Retina (tissue), 1 donor: ENCODE results near the gene BRME1.
A peak's percentile ranks its signal among the peaks of the same experiment; 100 is the strongest.

ENCODE experiments used
- DNase-seq: peaks from one replicate; pipeline ENCODE4 v3.0.0-alpha.2; 2016

Gene BRME1

DNA sequence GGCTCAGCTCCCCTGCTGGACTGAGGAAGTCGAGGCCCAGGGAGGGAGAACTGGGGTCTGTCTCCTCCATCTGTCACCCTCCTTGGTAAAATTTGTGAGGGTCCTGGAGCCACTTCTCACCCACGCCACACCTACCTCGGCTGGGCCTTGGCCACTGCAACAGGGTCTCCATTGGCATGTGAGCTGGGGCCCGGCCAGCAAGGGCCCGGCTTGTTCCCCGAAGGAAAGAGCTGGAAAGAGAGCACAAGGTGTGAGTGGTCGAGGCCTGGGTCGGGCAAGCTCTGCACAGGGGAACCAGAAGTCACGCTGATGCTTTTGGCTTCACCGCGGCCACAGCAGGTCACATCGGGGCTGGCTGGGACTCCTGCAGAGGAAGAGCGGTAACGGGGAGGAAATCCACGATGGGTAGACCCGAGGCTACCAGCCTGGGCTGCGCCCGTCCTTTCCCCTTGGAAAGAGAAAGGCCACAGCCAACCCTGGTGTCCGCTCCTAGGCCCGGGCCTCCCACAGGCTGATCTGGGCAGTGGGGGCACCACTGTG lies 20.0 kb downstream of the BRME1 start:
- no peak for DNase-seq

DNA sequence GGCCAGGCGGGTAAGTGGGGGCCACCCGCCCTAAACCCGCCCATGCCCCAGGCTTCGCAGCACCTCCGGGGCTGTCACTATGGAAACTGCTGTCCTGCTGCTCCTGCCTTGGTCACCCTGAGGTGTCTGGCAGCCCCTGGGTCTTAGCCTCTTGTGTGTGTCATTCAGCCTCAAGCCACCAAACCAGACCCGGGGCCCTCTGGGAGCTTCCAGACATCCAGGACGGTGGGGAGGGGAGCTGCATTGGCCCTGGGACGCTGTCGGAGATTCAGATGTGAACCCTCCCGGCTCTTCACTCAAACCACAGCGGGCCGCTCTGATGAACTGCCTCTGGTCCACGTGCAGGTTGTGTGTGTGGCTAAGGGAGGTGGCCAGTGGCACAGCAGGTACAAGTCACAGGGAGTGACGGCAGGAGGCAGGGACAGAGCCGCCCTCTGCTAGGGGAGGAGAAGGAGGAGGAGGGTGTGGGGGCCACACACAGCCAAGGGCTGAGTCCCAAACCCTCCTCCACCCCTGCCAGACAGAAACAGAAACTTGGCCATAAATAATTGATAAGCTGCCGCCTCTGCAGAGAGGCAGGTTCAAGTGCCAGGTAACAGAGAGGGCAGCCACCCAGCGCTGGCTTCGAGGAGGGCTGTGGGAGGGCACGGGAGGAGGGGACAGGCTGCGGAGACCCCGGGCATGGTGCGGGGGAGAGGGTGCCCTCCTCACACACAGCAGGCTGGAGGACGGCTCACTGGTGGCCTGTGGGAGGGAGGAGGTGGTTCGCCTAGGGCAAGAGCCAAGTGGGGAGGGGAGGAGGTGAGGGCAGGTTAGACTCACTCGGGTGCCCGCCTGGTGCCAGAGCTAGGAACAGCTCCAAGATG lies 21.0 kb downstream of the BRME1 start:
- no peak for DNase-seq

DNA sequence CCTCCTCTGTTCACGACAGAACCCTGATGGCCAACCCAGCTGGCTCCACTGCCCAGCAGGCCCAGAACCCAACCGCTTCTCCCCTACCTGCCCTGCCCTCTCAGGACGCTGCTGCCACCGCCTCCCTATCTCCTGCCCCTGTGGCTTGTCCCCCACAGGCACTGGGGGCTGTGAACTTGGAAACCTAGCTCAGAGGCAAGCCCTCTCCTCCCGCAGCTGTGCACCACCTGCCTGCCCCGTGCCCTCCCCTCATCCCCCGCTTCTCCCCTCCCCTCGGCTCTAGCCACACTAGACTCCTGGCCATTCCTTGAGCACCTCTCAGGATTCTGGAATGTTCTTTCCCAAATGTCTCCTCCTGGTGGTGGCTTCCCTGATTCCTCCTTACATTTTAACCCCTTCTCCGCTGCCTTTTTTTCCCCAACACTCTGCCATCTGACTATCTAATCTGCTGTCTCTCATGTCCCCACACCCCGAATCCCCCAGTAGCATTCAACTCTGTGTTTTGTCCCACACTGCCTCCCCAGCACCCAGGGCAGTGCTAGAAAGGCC lies 22.3 kb downstream of the BRME1 start:
- no peak for DNase-seq

DNA sequence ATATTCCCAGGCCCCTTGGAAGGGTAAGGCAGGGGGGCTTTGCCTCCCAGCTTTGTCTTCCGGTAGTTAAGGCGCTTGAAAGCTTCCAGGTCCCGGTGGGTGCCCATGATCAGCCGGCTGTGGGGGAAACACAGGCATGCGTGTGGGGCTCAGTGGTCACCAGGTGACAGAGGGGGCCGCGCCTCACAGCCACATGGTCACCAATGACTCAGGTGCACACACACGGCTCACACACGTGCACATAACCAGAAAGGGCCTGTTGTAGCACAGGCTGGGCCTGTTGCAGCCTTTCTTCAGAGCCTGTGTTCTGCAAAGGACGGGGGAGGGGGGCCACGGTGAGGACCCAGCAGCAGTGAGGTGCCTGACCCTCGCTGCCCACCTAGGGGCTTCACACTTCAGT lies 23.1 kb downstream of the BRME1 start:
- DNase-seq: no peak

DNA sequence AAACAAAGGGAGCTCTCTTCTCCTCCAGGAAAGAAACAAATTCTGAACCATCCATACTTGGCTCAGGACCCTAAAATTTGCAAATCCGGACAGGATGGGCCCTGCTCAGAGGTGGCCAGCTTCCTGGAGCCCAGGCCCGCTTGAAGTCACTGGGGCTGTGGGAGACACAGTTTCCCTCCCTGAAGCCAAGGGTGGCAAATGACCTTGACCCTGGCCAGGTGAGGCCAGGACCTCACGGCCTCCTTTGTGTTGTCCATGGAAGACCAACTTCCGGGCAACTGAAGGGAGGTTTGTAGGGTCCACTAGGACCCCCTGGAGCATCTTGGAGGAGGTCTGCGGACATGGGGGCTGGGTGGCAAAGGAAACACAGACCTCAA lies 23.5 kb downstream of the BRME1 start:
- no peak for DNase-seq

DNA sequence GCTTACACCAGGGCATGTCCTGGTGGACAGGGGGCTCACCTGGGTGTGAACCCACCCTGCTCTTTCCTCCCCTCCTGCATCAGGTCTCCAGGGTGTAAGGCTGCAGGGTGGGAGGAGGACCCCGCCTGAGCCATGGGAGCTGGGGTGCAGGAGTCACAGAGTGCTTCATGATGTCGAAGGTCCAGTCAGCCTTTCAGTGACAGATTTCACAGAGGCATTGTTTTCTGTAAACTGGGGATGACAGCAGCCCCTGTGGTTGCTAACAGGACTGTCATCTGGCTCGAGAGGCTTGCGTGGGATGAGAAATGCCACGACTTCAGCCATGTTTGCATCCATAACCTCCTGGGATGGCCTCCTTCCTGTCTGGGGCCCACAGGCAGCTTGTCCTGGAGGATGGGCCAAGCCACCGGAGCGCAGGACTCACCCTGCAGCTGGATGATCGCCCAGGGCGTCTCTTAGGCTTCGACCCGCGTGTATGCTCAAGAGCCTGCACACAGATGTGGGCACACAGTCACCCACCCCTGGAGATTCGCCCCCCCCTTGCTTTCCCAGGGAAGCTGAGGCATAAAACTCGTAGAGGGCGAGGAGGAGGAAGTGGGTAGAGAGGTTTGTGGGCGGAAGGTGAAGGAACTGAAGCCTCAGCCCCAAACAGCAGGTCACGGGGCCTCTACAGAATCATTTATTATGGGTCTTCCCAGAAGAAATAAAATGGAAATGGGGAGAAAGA lies 24.1 kb downstream of the BRME1 start:
- DNase-seq: no peak

DNA sequence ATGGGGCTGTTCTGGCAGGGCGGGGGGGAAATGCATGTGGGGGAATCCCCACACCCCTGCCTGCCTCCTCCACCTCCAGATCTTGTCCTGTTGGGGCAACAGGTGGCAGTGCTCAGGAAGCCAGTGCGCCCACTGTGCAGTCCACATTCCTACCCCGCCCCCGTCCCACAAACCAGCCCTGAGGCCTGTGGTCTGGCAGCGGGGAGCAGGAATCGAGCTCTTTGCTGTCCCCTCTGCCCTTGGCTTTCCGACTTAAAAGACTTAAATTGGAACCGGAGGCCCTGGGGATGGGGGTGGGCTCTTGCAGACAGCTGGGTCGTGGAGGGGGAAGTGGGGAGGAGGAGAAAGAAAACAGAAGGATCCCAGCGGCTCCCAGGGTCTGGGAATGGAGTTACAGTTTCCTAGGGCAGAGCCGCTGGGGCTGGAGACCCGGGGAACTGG lies 24.6 kb downstream of the BRME1 start:
- DNase-seq: peak; percentile 63

DNA sequence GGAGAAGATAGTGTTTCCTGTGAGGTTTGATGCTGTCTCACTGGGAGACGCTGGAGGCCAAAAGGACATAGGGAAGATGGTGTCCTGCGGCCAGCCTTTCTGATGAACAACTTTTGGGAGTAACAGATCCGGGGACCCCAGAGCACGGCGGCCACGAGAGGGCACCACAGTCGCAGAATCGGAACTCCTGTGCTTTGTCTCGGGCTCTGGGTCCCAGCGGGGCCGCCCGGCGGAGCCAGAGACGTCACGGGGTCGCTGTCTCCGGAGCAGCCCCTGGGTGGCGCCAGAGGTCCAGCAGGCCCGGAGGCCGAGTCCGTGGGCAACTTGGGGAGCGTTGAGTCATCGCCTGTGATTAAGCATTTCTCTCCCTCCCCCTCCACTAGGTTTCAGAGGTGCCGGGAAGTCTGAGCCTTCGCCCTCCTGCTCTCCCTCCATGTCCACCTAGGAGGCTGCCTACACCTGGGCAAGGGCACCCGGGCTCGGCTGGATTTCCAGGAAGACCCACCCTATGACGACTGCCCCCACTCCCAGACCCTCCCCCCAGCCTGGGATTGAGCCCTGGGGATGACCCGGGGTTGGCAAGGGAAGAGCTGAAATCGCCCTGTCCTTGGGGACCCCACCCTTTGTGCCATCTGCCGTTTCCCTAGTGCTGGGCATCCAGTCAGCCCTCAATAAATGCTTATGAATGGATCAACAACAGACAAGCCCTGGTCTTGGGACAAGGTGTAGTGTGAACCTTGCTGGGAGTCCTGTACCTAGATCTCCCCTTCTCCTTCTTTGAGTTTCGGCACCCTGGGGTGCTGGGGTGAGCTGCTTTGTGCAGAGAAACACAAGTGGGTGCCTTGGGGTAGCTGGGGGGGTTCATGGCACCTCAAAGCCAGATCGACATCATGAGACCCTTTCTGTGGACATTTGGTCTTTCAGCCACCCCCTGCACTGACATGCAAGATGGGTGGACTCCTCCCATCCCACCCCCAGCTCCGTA lies 25.6 kb downstream of the BRME1 start:
- DNase-seq: peak; percentile 97

DNA sequence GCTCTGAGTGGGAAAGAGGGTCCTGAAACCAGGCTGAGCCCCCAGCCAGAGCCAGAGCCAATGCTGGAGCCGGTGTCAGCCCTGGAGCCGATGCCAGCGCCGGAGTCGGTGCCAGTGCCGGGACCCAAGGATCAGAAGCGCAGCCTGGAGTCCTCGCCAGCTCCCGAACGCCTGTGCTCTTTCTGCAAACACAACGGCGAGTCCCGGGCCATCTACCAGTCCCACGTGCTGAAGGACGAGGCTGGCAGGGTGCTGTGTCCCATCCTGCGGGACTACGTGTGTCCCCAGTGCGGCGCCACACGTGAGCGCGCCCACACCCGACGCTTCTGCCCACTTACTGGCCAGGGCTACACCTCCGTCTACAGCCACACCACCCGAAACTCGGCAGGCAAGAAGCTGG lies 28.6 kb downstream of the BRME1 start:
- DNase-seq: no peak

DNA sequence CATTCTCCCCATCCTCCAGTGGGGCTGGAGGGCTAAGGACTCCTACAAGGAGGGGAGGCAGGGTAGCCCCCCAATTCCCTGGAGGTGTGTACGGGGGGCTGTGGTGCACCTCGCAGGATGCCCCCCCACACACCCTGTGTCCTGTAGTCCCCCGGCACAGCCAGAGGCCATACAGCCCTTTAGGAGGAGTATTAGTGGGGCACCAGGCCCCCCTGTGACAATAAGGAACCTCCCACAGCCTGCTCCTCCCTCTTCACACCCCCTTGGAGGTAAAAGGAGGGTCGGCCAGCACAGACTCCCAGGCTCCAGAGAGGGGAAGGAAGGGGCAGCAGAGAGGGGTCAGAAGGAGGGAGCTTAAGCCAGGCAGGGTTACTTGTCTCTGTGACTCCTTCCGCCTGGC lies 29.1 kb downstream of the BRME1 start, which contains the start of gene NANOS3:
TSS of gene NANOS3 (plus strand) at position 301 of the 400 bp plus-strand sequence. CDS start 115 bp downstream, outside the sequence.
- no peak for DNase-seq

DNA sequence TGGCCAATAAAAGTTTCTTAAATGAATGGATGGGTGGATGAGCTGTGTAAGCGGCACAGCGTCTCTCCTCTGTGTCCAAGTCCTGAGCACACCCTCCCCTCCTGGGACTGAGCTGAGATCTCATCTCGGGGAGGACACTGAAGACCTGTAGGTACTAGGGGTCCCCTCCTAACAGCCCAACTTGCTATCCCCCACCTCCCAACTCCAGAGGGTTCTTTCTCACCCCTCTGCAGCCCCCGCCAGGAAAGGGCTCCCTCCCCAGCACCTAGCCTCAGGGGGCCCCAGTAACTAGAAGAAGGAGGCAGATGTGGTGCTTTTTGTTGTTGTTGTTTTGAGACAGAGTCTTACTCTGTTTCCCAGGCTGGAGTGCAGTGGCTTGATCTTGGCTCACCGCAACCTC lies 30.1 kb downstream of the BRME1 start:
- DNase-seq: no peak

DNA sequence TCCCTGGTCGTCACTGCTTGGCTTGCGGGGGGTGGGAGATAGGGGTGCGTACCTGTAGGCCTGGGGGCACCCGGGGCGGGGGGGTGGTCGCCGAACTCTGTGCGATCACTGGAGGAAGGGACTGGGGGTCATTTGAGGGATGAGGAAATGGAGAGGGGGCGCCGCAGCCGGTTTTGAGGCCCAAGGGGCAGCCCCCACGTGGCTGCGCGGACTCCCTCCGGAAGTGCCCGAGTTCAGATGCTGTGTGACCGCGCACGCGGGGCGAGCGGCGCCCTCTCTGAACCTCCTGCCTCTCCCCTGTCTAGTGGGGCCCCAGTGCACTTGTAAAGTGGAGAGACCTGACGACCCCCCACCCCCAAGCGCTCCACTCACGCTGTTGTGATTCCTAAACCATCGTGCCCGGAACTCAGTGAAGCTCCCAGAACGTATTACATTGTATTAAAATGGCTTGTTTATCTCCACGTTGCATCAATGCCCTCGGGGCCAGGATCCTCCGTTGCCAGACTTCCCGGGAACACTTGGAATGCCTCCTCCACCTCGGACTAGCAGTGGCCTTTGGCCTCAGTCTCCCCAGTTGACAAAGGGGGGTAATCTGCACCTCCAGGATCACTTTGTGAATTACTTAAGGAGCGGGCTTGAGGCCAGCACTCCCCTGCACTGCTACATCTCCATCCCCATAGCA lies 31.9 kb downstream of the BRME1 start:
- no peak for DNase-seq

DNA sequence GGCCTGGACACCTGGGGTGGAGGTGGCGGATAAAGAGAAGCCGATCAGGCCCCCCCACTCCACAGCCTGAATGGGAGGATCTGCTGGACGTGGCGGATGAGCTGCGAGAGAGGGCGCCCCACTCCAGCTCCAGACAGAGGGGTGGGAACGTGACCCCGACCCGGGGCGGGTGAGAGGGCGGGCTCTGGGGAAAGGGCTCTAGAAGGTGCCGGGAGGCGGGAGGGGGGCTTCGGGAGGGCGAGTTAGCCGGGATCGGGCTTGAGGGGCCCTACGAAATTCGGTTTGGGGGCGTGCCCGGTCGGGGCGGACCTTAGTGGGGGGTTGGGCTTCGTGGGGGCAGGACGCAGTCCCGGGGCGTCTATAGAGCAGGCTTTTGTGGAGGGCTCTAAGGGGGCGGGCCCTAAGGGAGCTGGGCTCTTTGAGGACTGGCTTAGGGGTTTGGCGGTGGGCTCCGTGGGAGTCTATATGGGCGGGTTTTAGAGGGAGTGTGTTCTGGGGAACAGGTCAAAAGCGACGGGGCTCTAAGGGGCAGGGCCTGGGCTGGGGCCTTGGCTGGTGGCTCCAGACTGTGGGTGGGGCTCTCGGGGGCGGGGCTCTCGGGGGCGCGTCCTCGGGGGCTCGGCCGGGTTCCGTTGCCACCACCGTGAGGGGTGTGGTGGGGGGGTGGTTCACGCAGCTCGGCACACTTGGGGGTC lies 33.1 kb downstream of the BRME1 start:
- DNase-seq: no peak

DNA sequence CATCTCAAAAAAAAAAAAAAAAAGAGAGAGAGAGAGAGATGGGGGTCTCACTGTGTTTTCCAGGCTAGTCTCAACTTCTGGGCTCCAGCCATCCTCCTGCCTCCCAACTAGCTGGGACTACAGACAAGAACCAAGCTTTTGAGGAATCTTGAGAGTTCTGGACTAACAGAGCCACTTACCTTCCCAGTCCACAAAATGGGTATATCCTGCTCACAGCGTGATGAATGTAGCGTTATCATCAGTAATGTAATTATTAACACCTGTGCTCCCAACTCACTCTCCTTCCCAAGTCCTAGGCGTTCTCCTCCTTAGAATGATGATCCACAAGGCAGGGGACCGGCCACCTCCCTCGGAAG lies 33.6 kb downstream of the BRME1 start:
- DNase-seq: no peak

DNA sequence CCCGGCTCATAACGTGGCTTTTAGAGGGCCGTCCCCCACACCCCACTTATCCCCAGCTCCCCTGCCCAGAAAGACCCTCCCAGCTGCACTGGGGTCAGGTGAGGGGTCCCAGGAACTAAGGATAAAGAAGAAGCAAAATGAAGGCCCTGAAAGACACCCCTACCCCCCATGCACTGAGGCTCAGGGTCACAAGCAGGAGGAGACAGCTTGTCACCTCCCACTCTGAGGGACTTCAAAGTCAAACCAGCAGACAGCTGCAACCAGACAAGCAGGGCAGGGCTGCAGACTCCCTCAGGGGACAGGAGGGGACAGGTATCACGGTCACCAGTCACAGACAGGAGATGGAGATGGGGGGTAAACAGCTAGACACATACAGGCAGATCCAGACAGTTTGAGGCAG lies 35.0 kb downstream of the BRME1 start:
- no peak for DNase-seq

DNA sequence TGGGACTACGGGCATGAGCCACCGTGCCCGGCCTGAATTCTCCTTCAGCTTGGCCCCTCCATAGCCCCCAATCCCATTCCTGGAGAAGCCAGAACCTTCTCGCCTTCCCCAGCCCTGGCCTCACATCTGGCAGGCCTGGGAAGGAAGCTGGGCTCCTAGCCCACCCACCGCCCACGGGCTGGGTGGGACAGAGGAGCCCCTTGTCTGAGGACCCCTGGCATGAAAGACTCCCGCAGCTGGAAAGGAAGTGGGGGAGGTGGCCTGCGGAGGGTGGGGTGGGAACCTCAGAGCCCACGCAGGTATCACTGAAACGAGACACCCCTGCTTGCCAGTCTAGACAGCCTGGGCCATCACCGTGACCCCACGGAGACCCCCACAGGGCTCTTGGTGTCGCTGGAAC lies 36.6 kb downstream of the BRME1 start:
- DNase-seq: no peak

DNA sequence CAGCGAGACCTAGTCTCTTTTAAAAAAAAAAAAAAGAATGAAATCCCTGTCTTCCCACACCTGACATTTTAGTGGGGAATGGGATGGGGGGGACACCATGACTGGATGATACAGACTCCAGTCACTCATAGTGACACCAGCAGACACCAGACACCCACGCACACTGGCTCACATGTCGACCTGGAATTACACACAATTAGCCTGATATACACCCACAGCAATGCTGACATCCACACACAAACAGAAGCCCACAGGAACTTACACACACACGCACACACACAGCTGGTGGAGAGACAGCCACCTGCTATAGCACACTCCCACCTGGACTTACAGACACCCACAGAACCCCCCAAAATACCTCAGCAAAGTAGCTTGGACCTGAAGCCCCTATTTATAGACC lies 37.3 kb downstream of the BRME1 start:
- no peak for DNase-seq

DNA sequence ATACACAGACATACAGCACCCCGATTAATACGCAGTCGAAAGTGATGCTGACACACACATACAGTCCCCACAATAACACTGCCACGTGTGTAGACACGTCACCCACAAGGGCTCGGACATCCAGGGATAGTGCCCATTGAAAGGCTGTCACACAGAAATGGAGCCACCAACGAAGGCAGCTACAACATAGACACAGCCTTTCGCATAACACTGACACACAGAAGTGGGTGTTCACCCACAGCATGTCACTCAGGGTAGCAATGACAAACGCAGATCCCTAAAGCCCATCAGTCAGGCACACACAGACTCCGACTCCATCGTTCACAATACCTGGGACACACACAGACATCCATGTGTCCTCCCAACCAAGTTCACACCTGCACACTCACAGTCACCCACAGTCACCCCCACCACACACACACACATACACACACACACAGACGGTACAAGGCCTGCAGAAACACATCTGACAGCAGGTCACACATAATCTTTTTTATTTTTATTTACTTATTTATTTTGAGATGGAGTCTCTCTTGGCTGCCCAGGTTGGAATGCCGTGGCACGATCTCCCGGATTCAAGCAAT lies 39.4 kb downstream of the BRME1 start:
- no peak for DNase-seq

DNA sequence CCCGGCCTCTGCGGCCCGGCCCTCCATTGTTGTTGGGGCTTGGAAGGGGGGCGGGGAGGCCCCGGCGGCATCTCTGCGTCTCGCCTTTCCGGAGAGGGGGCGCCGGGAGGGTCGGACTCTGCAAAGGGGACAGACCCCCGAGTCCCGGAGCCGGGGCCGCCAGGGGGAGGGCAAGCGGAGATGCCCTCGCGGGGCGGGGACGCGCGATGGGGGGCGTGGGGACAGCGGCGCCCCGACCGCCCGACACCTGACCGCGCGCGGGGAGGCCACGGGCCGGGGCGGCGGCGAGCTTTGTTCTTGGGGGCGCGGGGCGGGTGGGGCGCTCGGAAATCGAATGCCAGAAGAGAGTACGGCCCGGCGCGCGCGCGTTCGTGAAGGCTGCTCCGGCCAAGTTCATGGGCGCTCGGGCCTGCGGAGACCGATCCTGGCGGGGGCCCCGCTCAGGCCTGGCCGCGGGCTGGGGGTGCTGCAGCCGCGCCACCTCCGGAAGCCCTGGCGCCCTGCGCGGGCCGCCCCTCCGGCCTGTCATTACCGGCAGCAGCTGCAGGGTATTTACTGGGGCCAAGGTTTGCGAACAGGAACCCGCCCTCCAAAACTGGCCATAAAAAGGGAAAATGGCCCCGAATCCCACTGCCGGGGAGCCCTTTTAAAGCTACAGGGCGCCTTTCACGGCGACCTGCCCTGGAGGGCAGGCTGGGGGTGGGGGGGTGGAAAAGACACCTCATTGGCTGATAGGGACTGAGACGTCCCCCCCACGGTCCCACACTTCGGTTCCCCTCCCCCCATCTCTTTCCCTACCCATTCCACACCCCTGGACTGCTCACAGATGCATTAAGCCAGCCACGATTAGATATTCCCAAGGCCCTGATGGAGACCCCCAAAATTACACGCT lies 40.1 kb downstream of the BRME1 start:
- peak; percentile 58 for DNase-seq
